HepG2 (cell line): ENCODE measurements around the gene CAPZA3. TPM values are rescaled to one million over a fixed set of nuclear protein-coding genes. Genes with fewer than 3 reads are reported as not detected.
A peak's percentile ranks its signal among the peaks of the same experiment; 100 is the strongest.

Experiments used
- ATAC-seq: fragments of 200-7000 bp; cut with Tn5 transposase; 3 replicates; pipeline ENCODE4 v1.9.1; 2020; ENCODE audit warnings: mild to moderate bottlenecking, moderate library complexity
- BruUV-seq: library from RNA; stranded (reverse); fragments of 400-500 nt; replicated peaks from 2 replicates; lab custom pipeline; 2021; lab: Mats Ljungman, UMichigan
- CTCF ChIA-PET: fragments of 300-600 bp; formaldehyde crosslinking; extraction: SDS; loops from one replicate; lab custom pipeline; 2021; ENCODE audit warnings: low total read pairs, inconsistent platforms, low intra/inter-chr PET ratio; lab: Yijun Ruan, JAX
- POLR2A ChIA-PET: fragments of 350-600 bp; sonication (Branson Sonifier 250); formaldehyde crosslinking; loops from one replicate; lab custom pipeline; 2020; ENCODE audit warnings: antibody characterized with exemption, inconsistent platforms; lab: Yijun Ruan, JAX
- DNase-seq: peaks from one replicate; pipeline ENCODE4 v3.0.0-alpha.2; 2015; ENCODE audit warnings: low spot score
- FAIRE-seq: peaks from 3 replicates; lab custom pipeline; 2011; peaks lifted over from hg19 to GRCh38; lab: Jason Lieb, UNC
- H2AFZ ChIP-seq: one replicate; pipeline ENCODE4 v1.6.1; 2011; ENCODE audit warnings: low read length, inconsistent platforms
- H3K27ac ChIP-seq: fragments of 300-600 bp; 3 replicates; pipeline ENCODE4 v1.8.0; 2011; ENCODE audit warnings: mixed run types, mild to moderate bottlenecking, mixed read lengths, low read length, inconsistent platforms; ENCODE audit not compliant: insufficient read depth; ENCODE audit errors: extremely low read length
- H3K27me3 ChIP-seq, 2 experiments: fragments of 200-600 bp in 1 of 2; 2 replicates in 1 of 2; 3 replicates in 1 of 2; pipeline versions ENCODE4 v1.6.0 to v1.8.0; 2011; ENCODE audit warnings: low read length in 2 of 2, mild to moderate bottlenecking in 2 of 2, moderate library complexity in 2 of 2, inconsistent platforms in 1 of 2; ENCODE audit not compliant: insufficient read depth in 2 of 2, control insufficient read depth in 1 of 2
- H3K36me3 ChIP-seq, 2 experiments: fragments of 200-600 bp in 1 of 2; replicated peaks in 1 of 2; 2 replicates in 1 of 2; 3 replicates in 1 of 2; pipeline versions ENCODE4 v1.5.1 to v1.8.0; 2011; ENCODE audit warnings: low read length in 2 of 2, inconsistent platforms in 1 of 2; ENCODE audit not compliant: insufficient read depth in 2 of 2, control insufficient read depth in 1 of 2
- H3K4me1 ChIP-seq: 2 replicates; pipeline ENCODE4 v1.5.1; 2012; ENCODE audit warnings: low read length, inconsistent platforms; ENCODE audit not compliant: insufficient read depth
- H3K4me2 ChIP-seq: 2 replicates; pipeline ENCODE4 v1.6.0; 2011; ENCODE audit warnings: low read depth, low read length, inconsistent platforms
- H3K4me3 ChIP-seq, 3 experiments: fragments of 200-600 bp in 1 of 3; sonication (generic), shearing (Covaris generic) in 1 of 3; replicated peaks in 1 of 3; 2 replicates each; pipeline ENCODE4 v1.5.1; 2011 to 2016; ENCODE audit warnings: low read length in 3 of 3, inconsistent platforms in 2 of 3, low read depth in 2 of 3, mild to moderate bottlenecking in 2 of 3, control low read depth in 1 of 3, mixed read lengths in 1 of 3; ENCODE audit not compliant: insufficient read depth in 1 of 3
- H3K79me2 ChIP-seq: one replicate; pipeline ENCODE4 v1.6.1; 2011; ENCODE audit warnings: low read length, inconsistent platforms; ENCODE audit not compliant: insufficient read depth
- H3K9ac ChIP-seq: 2 replicates; pipeline ENCODE4 v1.6.0; 2011; ENCODE audit warnings: mild to moderate bottlenecking, low read depth, low read length, inconsistent platforms; ENCODE audit not compliant: insufficient read depth
- H3K9me3 ChIP-seq: 2 replicates; pipeline ENCODE4 v1.5.1; 2012; ENCODE audit warnings: mild to moderate bottlenecking, low read length
- H4K20me1 ChIP-seq: 2 replicates; pipeline ENCODE4 v1.6.0; 2011; ENCODE audit warnings: inconsistent platforms, mild to moderate bottlenecking, low read length, moderate library complexity; ENCODE audit not compliant: insufficient read depth
- ELF4 ChIP-seq: sonication (generic); formaldehyde crosslinking; IDR thresholded peaks from 2 replicates; pipeline ENCODE4 v1.5.0; 2020; ENCODE audit warnings: missing genetic modification reagents, mild to moderate bottlenecking, moderate library complexity, borderline replicate concordance
- SUZ12 ChIP-seq: fragments of 150-350 bp; IDR thresholded peaks from 2 replicates; pipeline ENCODE4 v1.6.1; 2014; ENCODE audit warnings: low read depth, low read length
- WGBS: methylation state at CpG from one replicate; pipeline ENCODE4 v1.1.6; 2017; ENCODE audit warnings: low lambda C conversion rate; 5-methylcytosine and 5-hydroxymethylcytosine counted together
- in situ Hi-C: cut with HindIII; loops from 2 replicates; pipeline ENCODE4 v1.10.0; 2017; ENCODE audit warnings: low pct_unique_long_range_greater_than_20kb; ENCODE audit not compliant: extremely low pct_ligation_motif_present
- intact Hi-C: fragments of 100-400 bp; cut with micrococcal nuclease; formaldehyde crosslinking; loops from one replicate; pipeline ENCODE4 v1.10.0; 2022; ENCODE audit not compliant: unreplicated experiment
- polyA plus RNA-seq, 8 experiments: library from polyadenylated mRNA; depleted of rRNA in 3 of 8; stranded (reverse) in 7 of 8; unstranded in 1 of 8; fragments of >200 nt; fragmentation: Illumina TruSeq in 4 of 8; extraction: Trizol in 4 of 8; gene quantifications; 2 replicates each; pipeline versions ENCODE4 v1.2.1 to v1.2.3, GENCODE V29; 2011 to 2016; ENCODE audit warnings: low read depth in 4 of 8, missing spikeins in 1 of 8, mixed read lengths in 1 of 8; ENCODE audit not compliant: insufficient read depth in 1 of 8
- total RNA-seq, 5 experiments: library from RNA; depleted of rRNA; stranded (reverse); fragments of >200 nt; fragmentation: Illumina TruSeq; extraction: Trizol; gene quantifications; 2 replicates each; pipeline ENCODE4 v1.2.3, GENCODE V29; 2016; ENCODE audit warnings: low read depth in 1 of 5
- TF ChIP-seq, protein P1 (sequence below): sonication (generic); formaldehyde crosslinking; IDR thresholded peaks from 2 replicates; pipeline ENCODE4 v1.4.0; 2020; ENCODE audit warnings: missing genetic modification reagents
- TF ChIP-seq, protein P2 (sequence below), 2 experiments: IDR thresholded peaks; 2 replicates each; pipeline ENCODE4 v1.6.1; 2011 to 2012; ENCODE audit warnings: low read length in 2 of 2, borderline replicate concordance in 1 of 2, low read depth in 1 of 2, mild to moderate bottlenecking in 1 of 2, moderate library complexity in 1 of 2

CAPZA3 gene
- total and polyA plus RNA-seq, 2 of the 13 experiments (the other 11 are each of a cell fraction or from before 2014, with no cell fraction given): not detected

DNA sequence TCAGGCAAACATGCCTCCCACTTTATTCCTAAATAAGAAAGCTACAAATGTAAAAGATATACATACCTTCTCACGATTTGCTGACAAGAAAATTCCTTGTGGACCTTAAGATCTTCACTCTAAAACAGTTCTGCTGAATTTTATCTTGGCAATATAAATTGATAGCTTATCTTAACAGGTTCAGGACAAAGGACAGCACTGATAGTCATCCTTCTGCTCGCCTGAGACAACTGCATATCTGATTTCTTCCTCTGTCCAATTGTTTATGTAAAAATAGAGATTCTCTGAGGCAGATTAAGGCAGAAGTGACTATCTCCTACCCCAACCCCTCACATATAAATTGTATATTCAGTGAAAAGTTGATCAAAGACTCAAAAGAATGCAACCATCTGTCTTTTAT is 44.9 kb downstream of the CAPZA3 start:
- Histone ChIP-seq H3K9me3 (peaks cover 5% of the 10 kb centered on the region; the same call in 1 of the 2 replicates), H3K36me3 (no peaks in the 10 kb centered on the region), H3K4me3 (no peak overlapping the region), H3K4me1 (no peaks in the 10 kb centered on the region), H3K27me3 (no peaks in the 10 kb centered on the region)
- no TSS peak for BruUV-seq
- ChIA-PET CTCF (no interaction called here), POLR2A (no interaction called here)
- DNase-seq: no peak
- in situ Hi-C loops (no loop called here), intact Hi-C loops (no loop called here)
- no peak for FAIRE-seq
- TF ChIP-seq SUZ12: no peak
- TF ChIP-seq, protein P1, sequence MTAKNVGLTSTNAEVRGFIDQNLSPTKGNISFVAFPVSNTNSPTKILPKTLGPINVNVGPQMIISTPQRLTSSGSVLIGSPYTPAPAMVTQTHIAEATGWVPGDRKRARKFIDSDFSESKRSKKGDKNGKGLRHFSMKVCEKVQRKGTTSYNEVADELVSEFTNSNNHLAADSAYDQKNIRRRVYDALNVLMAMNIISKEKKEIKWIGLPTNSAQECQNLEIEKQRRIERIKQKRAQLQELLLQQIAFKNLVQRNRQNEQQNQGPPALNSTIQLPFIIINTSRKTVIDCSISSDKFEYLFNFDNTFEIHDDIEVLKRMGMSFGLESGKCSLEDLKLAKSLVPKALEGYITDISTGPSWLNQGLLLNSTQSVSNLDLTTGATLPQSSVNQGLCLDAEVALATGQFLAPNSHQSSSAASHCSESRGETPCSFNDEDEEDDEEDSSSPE (CRISPR knock-in tag): no peak
- TF ChIP-seq, protein P2, sequence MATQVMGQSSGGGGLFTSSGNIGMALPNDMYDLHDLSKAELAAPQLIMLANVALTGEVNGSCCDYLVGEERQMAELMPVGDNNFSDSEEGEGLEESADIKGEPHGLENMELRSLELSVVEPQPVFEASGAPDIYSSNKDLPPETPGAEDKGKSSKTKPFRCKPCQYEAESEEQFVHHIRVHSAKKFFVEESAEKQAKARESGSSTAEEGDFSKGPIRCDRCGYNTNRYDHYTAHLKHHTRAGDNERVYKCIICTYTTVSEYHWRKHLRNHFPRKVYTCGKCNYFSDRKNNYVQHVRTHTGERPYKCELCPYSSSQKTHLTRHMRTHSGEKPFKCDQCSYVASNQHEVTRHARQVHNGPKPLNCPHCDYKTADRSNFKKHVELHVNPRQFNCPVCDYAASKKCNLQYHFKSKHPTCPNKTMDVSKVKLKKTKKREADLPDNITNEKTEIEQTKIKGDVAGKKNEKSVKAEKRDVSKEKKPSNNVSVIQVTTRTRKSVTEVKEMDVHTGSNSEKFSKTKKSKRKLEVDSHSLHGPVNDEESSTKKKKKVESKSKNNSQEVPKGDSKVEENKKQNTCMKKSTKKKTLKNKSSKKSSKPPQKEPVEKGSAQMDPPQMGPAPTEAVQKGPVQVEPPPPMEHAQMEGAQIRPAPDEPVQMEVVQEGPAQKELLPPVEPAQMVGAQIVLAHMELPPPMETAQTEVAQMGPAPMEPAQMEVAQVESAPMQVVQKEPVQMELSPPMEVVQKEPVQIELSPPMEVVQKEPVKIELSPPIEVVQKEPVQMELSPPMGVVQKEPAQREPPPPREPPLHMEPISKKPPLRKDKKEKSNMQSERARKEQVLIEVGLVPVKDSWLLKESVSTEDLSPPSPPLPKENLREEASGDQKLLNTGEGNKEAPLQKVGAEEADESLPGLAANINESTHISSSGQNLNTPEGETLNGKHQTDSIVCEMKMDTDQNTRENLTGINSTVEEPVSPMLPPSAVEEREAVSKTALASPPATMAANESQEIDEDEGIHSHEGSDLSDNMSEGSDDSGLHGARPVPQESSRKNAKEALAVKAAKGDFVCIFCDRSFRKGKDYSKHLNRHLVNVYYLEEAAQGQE (IDR thresholded peaks at IDR 0.05; ENCODE audit: borderline replicate concordance in 1 of 2, low read depth in 1 of 2, low read length in 2 of 2): peak in 1 of 2 experiments; percentile 65; a peak in 1 of 4 replicates
- TF ChIP-seq ELF4: no peak
- TF ChIP-seq, all 625 proteins: peak for 1
- no peak overlapping the region for H3K27ac ChIP-seq
- ATAC-seq: no peak
- no peak overlapping the region for H3K9ac ChIP-seq
- no peaks in the 10 kb centered on the region for H4K20me1 ChIP-seq
- no peak overlapping the region for H2AFZ ChIP-seq
- H3K79me2 ChIP-seq: no peaks in the 10 kb centered on the region
- 0% methylated on average over 2 of the region's 2 CpGs for WGBS
- H3K4me2 ChIP-seq: no peak overlapping the region
